Measurements from ENCODE around the gene PTPRE. TPM values are rescaled to one million over a fixed set of nuclear protein-coding genes. Genes with fewer than 3 reads are reported as not detected.

PTPRE gene
- total and polyA plus RNA-seq, 2 of the 4 experiments (the other 2 are of a cell fraction), result 0.34 to 0.54 TPM

GRCh38 chr10:127978481-127978880 lies 71.6 kb downstream of the PTPRE start:
- Histone ChIP-seq H3K9me3 (ENCODE audit: control insufficient read depth, insufficient read depth, low read length) (peaks cover 3% of the 10 kb centered on the region; the same call in 1 of the 2 replicates), H3K23ac (ENCODE audit: low read depth, low read length) (no peak overlapping the region), H2BK20ac (ENCODE audit: low read depth, low read length) (no peak overlapping the region), H4K91ac (ENCODE audit: insufficient read depth, low read depth, low read length) (no peak overlapping the region), H3K14ac (replicated peaks; ENCODE audit: low read depth, low read length) (no peak overlapping the region), H3K4me2 (ENCODE audit: low read depth, low read length) (no peak overlapping the region), H3K4ac (ENCODE audit: low read depth, low read length) (no peak overlapping the region), H2AK5ac (ENCODE audit: low read depth, low read length) (no peak overlapping the region), H4K8ac (ENCODE audit: low read depth in 2 of 2, low read length in 2 of 2) (no peak overlapping the region), H3K9ac (ENCODE audit: low read depth, low read length) (no peak overlapping the region), H3K4me3 (ENCODE audit: insufficient read depth, low read depth, low read length) (no peak overlapping the region), H2AK9ac (replicated peaks; ENCODE audit: low read depth, low read length, poor library complexity) (no peak overlapping the region), H4K5ac (ENCODE audit: low read depth, low read length) (no peak overlapping the region), H3K56ac (ENCODE audit: extremely low read depth, insufficient read depth, low read length) (no peak overlapping the region), H3K27me3 (ENCODE audit: control insufficient read depth, insufficient read depth, low read length) (no peaks in the 10 kb centered on the region), H3K27ac (ENCODE audit: insufficient read depth, low read length) (no peak overlapping the region), H3K4me1 (ENCODE audit: control insufficient read depth, insufficient read depth, low read length) (peaks cover 3% of the 10 kb centered on the region; the same call in 1 of the 2 replicates), H2BK5ac (ENCODE audit: low read depth, low read length, poor library complexity, severe bottlenecking) (no peak overlapping the region), H3K9me1 (ENCODE audit: insufficient read depth, low read length) (no peaks in the 10 kb centered on the region), H2BK15ac (ENCODE audit: low read depth, low read length) (no peak overlapping the region), H2AFZ (replicated peaks; ENCODE audit: low read length, poor library complexity) (no peak overlapping the region), H3K79me1 (ENCODE audit: low read depth in 1 of 2, low read length in 2 of 2) (no peaks in the 10 kb centered on the region), H3K36me3 (ENCODE audit: control insufficient read depth, insufficient read depth, low read length) (no peaks in the 10 kb centered on the region), H4K20me1 (ENCODE audit: insufficient read depth, low read length) (no peaks in the 10 kb centered on the region), H2BK120ac (ENCODE audit: low read depth, low read length) (no peak overlapping the region), H3K18ac (ENCODE audit: low read depth, low read length) (no peak overlapping the region)
- ATAC-seq (ENCODE audit: low read depth), result no peak
- no peak for DNase-seq
- TF ChIP-seq RFX5 (IDR thresholded peaks at IDR 0.05; ENCODE audit: low read depth, low read length), result no peak
- TF ChIP-seq ELK1 (IDR thresholded peaks at IDR 0.05; ENCODE audit: borderline replicate concordance, low read depth, low read length), result no peak
- no peak for TF ChIP-seq CTCF (conservative IDR thresholded peaks at IDR 0.05; ENCODE audit: low read depth, low read length)
- TF ChIP-seq MXI1 (IDR thresholded peaks at IDR 0.05; ENCODE audit: borderline replicate concordance, low read depth, low read length), result no peak
- no peak for TF ChIP-seq CHD1 (IDR thresholded peaks at IDR 0.05; ENCODE audit: low read depth, low read length)
- TF ChIP-seq MAFK (IDR thresholded peaks at IDR 0.05; ENCODE audit: low read depth, low read length), result no peak
- in situ Hi-C loops (cut with MboI; ENCODE audit: low sequenced_read_pairs), result no loop called here
- BruUV-seq (replicated peaks), result no TSS peak
- ChIA-PET CTCF (interaction anchor here (0.9 kb wide), 1 partner anchor 10 kb away, joined by 3 read pairs; no protein-coding TSS in a partner anchor), POLR2A (ENCODE audit: unreplicated experiment) (no interaction called here)
- dilution Hi-C loops (cut with HindIII; ENCODE audit: low sequenced_read_pairs, unreplicated experiment), result no loop called here
- no CpG with 5 or more reads among the region's 9 CpGs for WGBS, 2 experiments (ENCODE audit: extremely low coverage in 2 of 2, insufficient read length in 1 of 2)
- intact Hi-C loops (cut with micrococcal nuclease), result no loop called here
